Measurements from ENCODE around the gene KRT14. TPM values are rescaled to one million over a fixed set of nuclear protein-coding genes. Genes with fewer than 3 reads are reported as not detected.
"Not testable (repeated sequence)": the region's sequence is repeated elsewhere in the genome, so short reads cannot be mapped to it uniquely, and the experiment has no call there.

Gene KRT14
- total and polyA plus RNA-seq, 2 donors = 0.14 TPM; not detected in 1

DNA sequence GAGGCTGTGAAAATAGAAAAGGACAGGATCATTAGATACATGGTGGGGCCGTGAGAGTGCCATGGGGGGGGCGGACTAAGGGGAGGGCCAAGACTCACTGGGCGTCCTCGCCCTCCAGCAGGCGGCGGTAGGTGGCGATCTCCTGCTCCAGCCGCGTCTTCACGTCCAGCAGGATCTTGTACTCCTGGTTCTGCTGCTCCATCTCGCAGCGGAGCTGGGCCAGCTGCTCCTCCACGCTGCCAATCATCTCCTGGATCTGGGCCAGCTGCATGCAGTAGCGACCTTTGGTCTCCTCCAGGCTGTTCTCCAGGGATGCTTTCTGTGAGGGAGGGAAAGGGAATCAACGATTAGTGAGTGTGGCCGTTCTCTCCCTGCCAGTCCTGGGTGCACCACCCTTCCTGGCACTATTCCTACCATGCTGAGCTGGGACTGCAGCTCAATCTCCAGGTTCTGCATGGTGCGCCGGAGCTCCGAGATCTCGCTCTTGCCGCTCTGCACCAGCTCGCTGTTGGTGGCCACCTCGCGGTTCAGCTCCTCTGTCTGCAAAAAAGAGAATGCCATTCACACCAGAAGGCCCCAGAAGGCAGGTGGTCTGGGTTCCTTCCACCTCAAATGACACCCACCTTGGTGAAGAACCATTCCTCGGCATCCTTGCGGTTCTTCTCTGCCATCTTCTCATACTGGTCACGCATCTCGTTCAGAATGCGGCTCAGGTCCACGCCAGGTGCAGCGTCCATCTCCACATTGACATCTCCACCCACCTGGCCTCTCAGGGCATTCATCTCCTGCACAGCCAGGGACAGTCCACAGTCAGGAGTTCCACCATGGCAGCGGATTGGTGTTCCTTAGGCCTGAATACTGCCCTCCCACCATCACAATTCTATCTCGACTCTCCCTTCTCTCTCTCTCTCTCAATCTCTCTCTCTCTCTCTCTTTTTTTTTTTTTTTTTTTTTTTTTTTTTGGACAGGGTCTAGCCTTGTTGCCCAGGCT, 3.3 kb downstream of the KRT14 start:
- no peak overlapping the region for H3K27ac ChIP-seq (ENCODE audit: low read depth)
- no peak for DNase-seq (ENCODE audit: extremely low spot score)
- no peaks in the 10 kb centered on the region for H3K4me1 ChIP-seq (ENCODE audit: insufficient read depth)
- 83% methylated on average over 33 of the region's 33 CpGs for WGBS
- no peaks in the 10 kb centered on the region for H3K36me3 ChIP-seq (ENCODE audit: insufficient read depth)
- H3K4me3 ChIP-seq (ENCODE audit: low read depth, low read length) = no peak overlapping the region

- H3K36me3 ChIP-seq (ENCODE audit: insufficient read depth); H3K4me1 ChIP-seq (ENCODE audit: insufficient read depth); H3K4me3 ChIP-seq (ENCODE audit: low read depth, low read length); DNase-seq (ENCODE audit: extremely low spot score); H3K27ac ChIP-seq (ENCODE audit: low read depth): not testable (repeated sequence)
- 87% methylated on average over 13 of the region's 13 CpGs for whole genome bisulfite sequencing
These were observed 4.4 kb downstream of the KRT14 start for GRCh38 chr17:41582061-41582968.

DNA sequence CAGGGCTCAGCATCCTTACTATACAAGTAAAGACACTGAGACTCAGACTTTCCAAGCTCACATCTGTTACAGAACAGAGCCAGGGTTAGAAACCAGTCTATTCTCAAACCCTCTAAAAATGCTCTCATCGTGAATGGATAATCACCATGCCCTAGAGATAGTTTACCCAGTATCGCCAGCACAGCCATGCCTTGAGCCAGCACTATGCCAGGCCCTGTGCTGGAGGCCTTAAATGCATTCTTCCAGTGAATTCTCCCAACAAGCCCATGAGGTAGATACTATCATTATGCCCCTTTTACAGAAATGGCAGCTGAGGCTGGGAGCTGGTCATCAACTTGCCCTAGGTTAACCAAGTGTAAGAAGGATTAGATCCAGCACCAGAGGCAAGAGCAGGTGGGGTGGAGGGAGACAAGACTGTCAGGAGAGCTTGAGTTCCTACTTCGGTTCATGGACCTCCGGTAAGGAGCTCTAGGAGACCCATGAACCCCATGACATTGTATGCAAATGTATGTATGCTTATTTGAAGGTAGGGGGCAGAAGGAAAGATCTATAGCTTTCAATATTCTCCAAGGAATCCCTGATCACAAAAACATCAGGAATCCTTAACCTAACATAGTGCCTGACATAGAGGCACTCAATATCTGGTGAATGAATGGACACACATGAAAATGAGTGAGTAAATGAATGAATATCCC, 5.2 kb downstream of the KRT14 start:
- WGBS = 90% methylated on average over 4 of the region's 4 CpGs
- H3K36me3 ChIP-seq (ENCODE audit: insufficient read depth) = no peaks in the 10 kb centered on the region
- H3K27ac ChIP-seq (ENCODE audit: low read depth) = no peak overlapping the region
- no peak for DNase-seq (ENCODE audit: extremely low spot score)
- no peak overlapping the region for H3K4me3 ChIP-seq (ENCODE audit: low read depth, low read length)
- H3K4me1 ChIP-seq (ENCODE audit: insufficient read depth) = no peaks in the 10 kb centered on the region

DNA sequence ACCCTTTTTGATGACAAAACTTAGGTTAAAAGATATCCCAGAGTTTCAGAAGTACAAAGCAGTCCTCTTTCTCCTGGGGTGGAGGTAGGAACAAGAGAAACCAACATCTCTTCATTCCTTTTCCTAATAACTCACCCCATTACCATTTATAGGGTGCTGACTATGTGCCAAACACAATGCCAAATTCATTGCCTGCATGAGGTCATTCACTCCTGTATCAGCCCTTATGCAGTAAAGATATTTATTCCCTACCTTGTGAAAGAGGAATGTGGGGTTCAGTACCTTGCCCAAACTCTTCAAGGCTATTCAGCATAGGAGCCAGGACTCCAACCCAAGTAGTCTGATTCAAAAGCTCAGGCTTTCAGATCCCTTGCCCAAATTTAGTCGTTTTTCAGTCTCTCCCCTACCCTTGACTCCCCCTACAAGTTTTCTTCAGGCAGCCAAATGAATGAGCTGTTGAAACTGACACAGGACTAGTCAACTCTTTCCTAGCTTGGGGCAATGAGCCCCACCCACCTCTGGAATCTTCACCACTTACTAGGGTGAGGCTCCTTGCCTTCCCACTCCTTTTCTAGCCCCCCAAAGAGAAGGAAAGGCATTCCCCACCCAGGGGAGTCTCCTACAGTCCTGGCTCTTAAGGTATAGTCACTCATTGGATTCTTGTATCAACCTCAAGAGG, 5.9 kb downstream of the KRT14 start:
- Histone ChIP-seq H3K36me3 (ENCODE audit: insufficient read depth) (no peaks in the 10 kb centered on the region), H3K27ac (ENCODE audit: low read depth) (no peak overlapping the region), H3K4me3 (ENCODE audit: low read depth, low read length) (no peak overlapping the region), H3K4me1 (ENCODE audit: insufficient read depth) (no peaks in the 10 kb centered on the region)
- 61% methylated on average over 1 of the region's 1 CpG for WGBS
- no peak for DNase-seq (ENCODE audit: extremely low spot score)

- H3K4me3 ChIP-seq (ENCODE audit: low read depth, low read length) = no peak overlapping the region
- DNase-seq (ENCODE audit: extremely low spot score) = no peak
- no peak overlapping the region for H3K27ac ChIP-seq (ENCODE audit: low read depth)
- H3K36me3 ChIP-seq (ENCODE audit: insufficient read depth) = no peaks in the 10 kb centered on the region
- H3K4me1 ChIP-seq (ENCODE audit: insufficient read depth) = no peaks in the 10 kb centered on the region
- WGBS = 89% methylated on average over 2 of the region's 2 CpGs
These were observed 6.5 kb downstream of the KRT14 start for GRCh38 chr17:41580244-41580575.

- no peak overlapping the region for H3K27ac ChIP-seq (ENCODE audit: low read depth)
- 41% methylated on average over 18 of the region's 18 CpGs for WGBS
- H3K4me3 ChIP-seq (ENCODE audit: low read depth, low read length) = no peak overlapping the region
- no peaks in the 10 kb centered on the region for H3K36me3 ChIP-seq (ENCODE audit: insufficient read depth)
- no peaks in the 10 kb centered on the region for H3K4me1 ChIP-seq (ENCODE audit: insufficient read depth)
- DNase-seq (ENCODE audit: extremely low spot score) = peak; percentile 67
These were observed 7.0 kb downstream of the KRT14 start for GRCh38 chr17:41579484-41580243.

- Histone ChIP-seq H3K4me1 (ENCODE audit: insufficient read depth) (no peaks in the 10 kb centered on the region), H3K27ac (ENCODE audit: low read depth) (no peak overlapping the region), H3K4me3 (ENCODE audit: low read depth, low read length) (no peak overlapping the region), H3K36me3 (ENCODE audit: insufficient read depth) (no peaks in the 10 kb centered on the region)
- no peak for DNase-seq (ENCODE audit: extremely low spot score)
- WGBS = 75% methylated on average over 5 of the region's 5 CpGs
These were observed 7.7 kb downstream of the KRT14 start for GRCh38 chr17:41578971-41579370.

DNA sequence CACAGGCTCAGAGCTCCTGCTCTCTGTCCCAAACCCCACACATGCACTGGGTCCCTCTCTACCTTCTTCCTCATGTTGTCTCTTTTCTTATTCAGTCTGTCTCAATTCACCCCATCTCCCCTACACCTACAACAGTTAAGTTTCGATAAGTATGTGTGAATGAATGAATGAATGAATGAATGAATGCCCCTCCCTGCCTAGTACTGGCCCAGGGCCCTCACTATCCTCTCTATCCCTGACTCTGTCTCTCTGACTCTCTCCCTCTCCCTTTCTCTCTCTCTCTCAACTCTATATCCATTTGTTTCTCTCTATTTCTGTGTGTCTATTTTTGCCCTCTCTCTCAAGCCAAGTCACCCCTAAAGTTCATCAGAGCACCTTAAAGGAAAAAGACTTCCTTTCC, 8.2 kb downstream of the KRT14 start:
- no peak for DNase-seq (ENCODE audit: extremely low spot score)
- 76% methylated on average over 1 of the region's 1 CpG for WGBS
- H3K4me1 ChIP-seq (ENCODE audit: insufficient read depth) = no peaks in the 10 kb centered on the region
- no peak overlapping the region for H3K27ac ChIP-seq (ENCODE audit: low read depth)
- no peaks in the 10 kb centered on the region for H3K36me3 ChIP-seq (ENCODE audit: insufficient read depth)
- H3K4me3 ChIP-seq (ENCODE audit: low read depth, low read length) = no peak overlapping the region

DNA sequence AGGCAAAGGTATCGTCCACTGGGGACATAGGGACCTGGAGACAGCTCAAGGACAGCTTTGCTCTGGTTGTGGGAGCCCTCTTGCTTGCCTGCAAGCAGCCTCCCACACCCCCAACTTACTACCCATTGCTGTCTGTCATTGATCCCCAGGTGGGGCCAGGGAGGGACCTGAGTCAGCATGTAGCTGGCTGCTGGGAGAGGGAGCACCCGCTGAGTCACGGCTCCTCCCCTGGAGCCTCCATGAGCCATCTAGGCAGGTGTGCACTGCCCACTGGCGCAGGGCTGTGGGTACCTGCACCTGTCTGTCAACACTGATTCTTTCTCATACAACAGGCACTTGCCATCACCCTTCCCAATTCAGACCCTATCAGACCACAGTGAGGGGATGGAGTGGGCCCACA, 10.0 kb downstream of the KRT14 start:
- not testable (repeated sequence) for H3K27ac ChIP-seq (ENCODE audit: low read depth); H3K4me3 ChIP-seq (ENCODE audit: low read depth, low read length); H3K4me1 ChIP-seq (ENCODE audit: insufficient read depth); DNase-seq (ENCODE audit: extremely low spot score); H3K36me3 ChIP-seq (ENCODE audit: insufficient read depth)
- 82% methylated on average over 4 of the region's 4 CpGs for WGBS

DNA sequence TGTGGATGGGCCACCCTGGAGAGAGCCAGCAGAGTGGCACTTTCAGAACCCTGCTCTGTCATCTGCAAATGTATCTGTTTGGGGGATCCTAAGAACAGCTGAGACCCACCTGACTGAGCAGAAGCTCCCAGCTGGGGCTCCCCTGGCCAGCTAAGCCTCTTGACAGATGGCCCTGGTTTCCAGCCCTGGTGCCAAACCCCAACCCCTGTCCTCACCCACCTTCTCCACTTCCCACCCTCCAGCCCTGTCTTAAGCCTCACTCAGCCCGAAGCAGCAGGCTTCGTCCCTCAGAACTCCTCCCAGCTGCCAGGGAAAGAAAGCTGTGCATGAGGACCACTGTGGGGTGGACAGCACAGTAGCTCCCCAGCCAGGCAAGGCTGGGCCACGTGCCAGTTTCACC, 11.4 kb downstream of the KRT14 start:
- Histone ChIP-seq H3K36me3 (ENCODE audit: insufficient read depth) (no peaks in the 10 kb centered on the region), H3K4me3 (ENCODE audit: low read depth, low read length) (no peak overlapping the region), H3K4me1 (ENCODE audit: insufficient read depth) (no peaks in the 10 kb centered on the region), H3K27ac (ENCODE audit: low read depth) (no peak overlapping the region)
- 27% methylated on average over 3 of the region's 3 CpGs for WGBS
- no peak for DNase-seq (ENCODE audit: extremely low spot score)

- Histone ChIP-seq H3K27ac (ENCODE audit: low read depth) (no peak within 1 kb of the TSS), H3K4me3 (ENCODE audit: low read depth, low read length) (no peak within 1 kb of the TSS), H3K4me1 (ENCODE audit: insufficient read depth) (no peaks in the 10 kb centered on the region), H3K36me3 (ENCODE audit: insufficient read depth) (no peaks in the 10 kb centered on the region)
- 49% methylated on average over 24 of the region's 24 CpGs for WGBS
- DNase-seq (ENCODE audit: extremely low spot score) = no peak
These were observed 14.9 kb downstream of the KRT14 start, which contains the start of gene KRT9 for GRCh38 chr17:41571561-41572434. KRT9 (minus strand) TSS chr17:41572059; CDS start chr17:41571992, 67 bp downstream.

DNA sequence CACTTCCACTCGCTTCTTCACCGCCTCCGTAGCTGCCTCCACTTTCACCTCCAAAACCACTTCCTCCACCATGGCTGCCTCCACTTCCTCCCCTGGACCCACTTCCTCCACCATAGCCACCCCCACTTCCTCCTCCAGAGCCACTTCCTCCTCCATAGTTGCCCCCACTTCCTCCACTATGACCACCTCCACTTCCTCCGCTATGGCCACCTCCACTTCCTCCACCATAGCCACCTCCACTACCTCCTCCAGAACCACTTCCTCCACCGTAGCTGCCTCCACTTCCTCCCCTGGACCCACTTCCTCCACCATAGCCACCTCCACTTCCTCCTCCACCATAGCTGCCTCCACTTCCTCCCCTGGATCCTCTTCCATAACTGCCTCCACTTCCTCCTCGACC, 19.4 kb downstream of the KRT14 start:
- no peak for DNase-seq (ENCODE audit: extremely low spot score)
- Histone ChIP-seq H3K4me1 (ENCODE audit: insufficient read depth) (no peaks in the 10 kb centered on the region), H3K36me3 (ENCODE audit: insufficient read depth) (no peaks in the 10 kb centered on the region), H3K4me3 (ENCODE audit: low read depth, low read length) (no peak overlapping the region), H3K27ac (ENCODE audit: low read depth) (no peak overlapping the region)
- WGBS = 85% methylated on average over 6 of the region's 6 CpGs

All from urinary bladder (tissue), 4 donors.